NCI-H460 (cell line): ENCODE measurements around the gene ALG12. TPM values are rescaled to one million over a fixed set of nuclear protein-coding genes. Genes with fewer than 3 reads are reported as not detected.

Experiments used
- DNase-seq: peaks from one replicate; pipeline ENCODE4 v3.0.0-alpha.2; 2016; ENCODE audit warnings: low read depth; ENCODE audit errors: extremely low read depth
- total RNA-seq: library from RNA; depleted of rRNA; stranded (reverse); fragments of >200 nt; shearing (Covaris generic); gene quantifications from 2 replicates; pipeline ENCODE4 v1.2.3, GENCODE V29; 2014

ALG12 gene
- total RNA-seq, 1 experiment from 2014 or later: 10.7 TPM

GRCh38 chr22:49871482-49871881 is 46.8 kb downstream of the ALG12 start:
- no peak for DNase-seq

DNA sequence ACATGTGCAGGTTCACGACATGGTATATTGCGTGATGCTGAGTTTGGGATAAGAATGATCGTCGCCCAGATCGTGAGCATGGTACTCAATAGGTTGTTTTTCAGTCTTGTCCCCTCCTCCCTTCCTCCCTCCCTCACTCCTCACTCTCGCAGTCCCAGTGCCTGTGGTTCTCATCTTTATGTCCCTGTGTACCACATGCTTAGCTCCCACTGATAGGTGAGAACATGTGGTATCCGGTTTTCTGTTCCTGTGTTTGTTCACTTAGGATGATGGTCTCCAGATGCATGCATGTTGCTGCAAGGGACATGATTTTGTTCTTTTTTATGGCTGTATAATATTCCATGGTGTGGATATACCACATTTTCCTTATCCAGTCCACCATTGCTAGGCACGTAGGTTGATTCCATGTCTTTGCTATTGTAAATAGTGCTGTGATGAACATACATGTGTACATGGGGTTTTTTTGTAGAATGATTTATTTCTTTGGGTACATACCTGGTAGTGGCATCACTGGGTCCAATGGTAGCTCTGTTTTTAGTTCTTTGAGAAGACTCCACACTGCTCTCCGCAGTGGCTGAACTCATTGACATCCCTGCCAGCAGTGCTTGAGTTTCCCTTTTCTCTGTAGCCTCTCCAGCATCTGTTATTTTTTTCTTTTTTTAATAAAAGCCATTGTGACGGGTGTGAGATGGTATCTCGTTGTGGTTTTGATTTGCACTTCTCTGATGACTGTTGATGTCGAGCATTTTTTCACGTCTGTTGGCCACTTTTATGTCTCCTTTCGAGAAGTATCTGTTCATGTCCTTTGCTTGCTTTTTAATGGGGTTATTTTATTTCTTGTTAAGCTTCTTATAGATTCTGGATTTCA is 48.2 kb downstream of the ALG12 start:
- DNase-seq: no peak

- no peak for DNase-seq
Measured at GRCh38 chr22:49869086-49869830, 49.0 kb downstream of the ALG12 start.

GRCh38 chr22:49867303-49868265 is 50.7 kb downstream of the ALG12 start:
- DNase-seq: no peak

DNA sequence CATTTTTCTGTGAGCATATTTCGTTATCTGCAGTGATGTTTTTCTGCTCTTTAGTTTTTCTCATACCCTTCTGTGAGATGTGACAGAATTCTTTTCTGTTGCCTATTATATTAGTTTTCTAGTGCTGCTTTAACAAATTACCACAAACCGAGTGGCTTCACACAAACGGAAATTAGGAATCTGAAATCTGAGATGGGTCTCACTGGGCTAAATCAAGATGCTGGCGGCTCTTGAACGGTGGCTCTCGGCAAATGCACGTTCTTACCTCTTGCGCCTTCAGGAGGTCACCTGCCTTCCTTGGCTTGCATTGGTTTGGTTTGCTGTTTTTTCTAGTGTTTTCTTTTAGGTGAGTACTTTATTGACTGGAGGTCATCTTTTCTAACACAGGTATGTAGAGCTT is 51.6 kb downstream of the ALG12 start:
- no peak for DNase-seq

GRCh38 chr22:49866134-49866533 is 52.1 kb downstream of the ALG12 start:
- no peak for DNase-seq

DNA sequence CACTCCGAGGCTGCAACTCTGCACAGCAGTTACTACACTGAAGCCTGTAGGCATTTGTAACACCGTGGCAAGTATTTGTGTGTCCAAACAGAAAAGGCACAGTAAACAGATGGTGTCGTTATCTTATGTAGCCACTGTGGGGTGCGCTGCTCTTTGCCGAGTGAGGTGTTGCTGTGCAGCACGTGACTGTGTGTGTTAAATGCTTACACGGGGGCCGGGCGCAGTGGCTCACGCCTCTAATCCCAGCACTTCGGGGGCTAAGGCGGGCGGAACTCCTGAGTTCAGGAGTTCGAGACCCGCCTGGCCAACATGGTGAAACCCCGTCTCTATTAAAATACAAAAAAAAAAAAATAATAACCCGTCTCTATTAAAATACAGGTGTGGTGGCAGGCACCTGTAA is 53.1 kb downstream of the ALG12 start:
- no peak for DNase-seq

DNA sequence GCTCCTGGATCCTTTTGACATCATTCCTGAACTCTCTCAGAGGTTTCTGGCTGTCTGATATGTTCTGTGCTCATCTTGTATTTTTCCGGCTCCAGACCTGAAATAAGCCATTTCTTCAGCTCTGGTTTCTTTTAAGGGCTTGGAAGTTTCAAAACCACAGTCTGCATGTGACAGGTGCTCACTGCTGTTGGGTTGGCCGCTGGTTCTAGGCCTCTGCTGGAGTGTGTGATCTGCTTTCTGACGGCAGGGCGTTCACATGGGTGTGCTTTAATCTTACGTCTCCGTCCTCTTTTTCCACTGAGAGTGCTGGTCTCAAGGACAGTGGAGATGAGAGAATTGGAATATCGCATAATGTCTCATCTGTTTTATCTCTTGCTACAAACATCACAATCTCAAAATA is 54.3 kb downstream of the ALG12 start:
- DNase-seq: no peak

- DNase-seq: no peak
Measured at GRCh38 chr22:49862496-49862776, 55.8 kb downstream of the ALG12 start.

DNA sequence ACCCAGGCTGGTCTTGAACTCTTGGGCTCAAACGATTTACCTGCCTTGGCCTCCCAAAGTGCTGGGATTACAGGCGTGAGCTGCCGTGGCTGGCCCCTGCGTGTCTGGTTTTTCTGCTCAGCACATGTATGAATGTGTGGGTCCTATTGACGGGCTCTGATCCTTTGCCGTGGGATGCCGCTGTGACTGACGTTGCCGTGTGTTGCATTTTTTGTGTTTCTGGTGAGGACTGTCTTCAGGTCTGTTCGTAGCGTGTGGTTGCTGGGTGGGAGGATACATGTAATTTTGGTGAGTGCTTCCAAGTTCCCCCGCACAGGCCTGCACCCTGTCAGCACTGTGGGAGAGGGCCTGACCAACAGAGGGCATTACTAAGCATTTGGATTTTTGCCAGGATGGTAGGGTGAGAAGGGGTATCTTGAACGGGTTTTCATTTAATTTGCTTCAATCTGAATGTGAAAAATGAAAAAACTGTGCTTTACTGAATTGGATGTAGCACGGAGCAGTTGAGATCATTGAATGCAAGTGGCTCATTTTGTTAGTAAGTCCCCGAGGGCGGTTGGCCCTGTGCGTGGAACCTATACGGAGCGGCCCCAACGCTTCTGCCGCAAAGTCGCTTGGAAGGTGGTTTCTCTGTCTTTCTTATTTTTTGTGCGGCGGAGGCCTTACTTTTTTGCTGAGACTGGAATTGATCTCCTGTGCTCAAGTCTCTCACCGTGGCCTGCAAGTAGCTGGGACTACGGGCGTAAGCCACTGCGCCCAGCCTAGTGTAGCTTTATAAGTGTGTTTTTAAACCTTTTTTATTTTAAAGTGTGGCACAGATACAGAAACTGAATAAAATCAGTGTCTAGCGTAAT is 56.4 kb downstream of the ALG12 start:
- DNase-seq: no peak

GRCh38 chr22:49858827-49859226 is 59.4 kb downstream of the ALG12 start:
- no peak for DNase-seq

- no peak for DNase-seq
Measured at GRCh38 chr22:49856766-49857618, 61.2 kb downstream of the ALG12 start.

- DNase-seq: no peak
Measured at GRCh38 chr22:49856343-49856742, 61.9 kb downstream of the ALG12 start.

- no peak for DNase-seq
Measured at GRCh38 chr22:49855251-49855911, 62.9 kb downstream of the ALG12 start.

DNA sequence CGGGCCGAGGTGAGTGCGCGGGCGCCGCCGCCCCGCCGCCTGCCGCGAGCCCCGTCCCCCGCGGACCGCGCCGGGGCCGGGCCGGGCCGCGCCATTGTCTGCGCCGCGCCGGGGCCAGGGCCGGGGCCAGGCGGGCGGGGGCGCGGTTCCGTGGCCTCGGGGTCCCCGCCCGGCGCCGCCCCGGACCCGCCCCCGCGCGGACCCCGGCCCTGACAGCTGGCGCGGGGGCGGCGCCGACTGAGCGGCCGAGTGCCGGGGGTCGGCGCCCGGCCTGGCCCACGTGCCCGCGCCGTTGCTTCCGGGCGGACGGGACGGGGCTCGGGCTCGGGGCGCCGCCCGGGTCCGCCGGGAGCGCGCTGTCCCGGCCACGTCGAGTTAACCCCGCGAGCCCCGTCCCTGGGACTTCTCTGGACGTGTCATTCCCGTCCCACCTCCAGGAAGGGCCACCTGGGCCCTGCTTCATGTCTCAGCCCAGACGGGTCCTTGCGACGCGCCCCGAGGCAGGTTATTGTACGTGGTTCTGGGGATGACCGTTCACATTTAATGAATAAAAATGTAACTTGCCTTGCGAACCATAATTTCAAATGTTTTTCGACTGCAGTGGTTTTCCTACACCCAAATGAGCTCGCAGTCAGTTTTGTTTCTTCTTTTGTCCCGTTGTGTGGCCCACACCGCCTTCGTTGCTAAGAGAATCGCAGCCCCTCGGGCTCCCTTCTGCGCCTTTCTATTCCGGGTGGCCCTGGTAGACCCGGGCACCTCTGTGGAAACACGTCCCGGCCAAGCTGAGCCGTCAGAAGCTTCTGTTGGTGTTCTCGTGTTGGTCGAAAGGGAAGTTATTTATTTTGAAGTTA is 64.0 kb downstream of the ALG12 start:
- no peak for DNase-seq

DNA sequence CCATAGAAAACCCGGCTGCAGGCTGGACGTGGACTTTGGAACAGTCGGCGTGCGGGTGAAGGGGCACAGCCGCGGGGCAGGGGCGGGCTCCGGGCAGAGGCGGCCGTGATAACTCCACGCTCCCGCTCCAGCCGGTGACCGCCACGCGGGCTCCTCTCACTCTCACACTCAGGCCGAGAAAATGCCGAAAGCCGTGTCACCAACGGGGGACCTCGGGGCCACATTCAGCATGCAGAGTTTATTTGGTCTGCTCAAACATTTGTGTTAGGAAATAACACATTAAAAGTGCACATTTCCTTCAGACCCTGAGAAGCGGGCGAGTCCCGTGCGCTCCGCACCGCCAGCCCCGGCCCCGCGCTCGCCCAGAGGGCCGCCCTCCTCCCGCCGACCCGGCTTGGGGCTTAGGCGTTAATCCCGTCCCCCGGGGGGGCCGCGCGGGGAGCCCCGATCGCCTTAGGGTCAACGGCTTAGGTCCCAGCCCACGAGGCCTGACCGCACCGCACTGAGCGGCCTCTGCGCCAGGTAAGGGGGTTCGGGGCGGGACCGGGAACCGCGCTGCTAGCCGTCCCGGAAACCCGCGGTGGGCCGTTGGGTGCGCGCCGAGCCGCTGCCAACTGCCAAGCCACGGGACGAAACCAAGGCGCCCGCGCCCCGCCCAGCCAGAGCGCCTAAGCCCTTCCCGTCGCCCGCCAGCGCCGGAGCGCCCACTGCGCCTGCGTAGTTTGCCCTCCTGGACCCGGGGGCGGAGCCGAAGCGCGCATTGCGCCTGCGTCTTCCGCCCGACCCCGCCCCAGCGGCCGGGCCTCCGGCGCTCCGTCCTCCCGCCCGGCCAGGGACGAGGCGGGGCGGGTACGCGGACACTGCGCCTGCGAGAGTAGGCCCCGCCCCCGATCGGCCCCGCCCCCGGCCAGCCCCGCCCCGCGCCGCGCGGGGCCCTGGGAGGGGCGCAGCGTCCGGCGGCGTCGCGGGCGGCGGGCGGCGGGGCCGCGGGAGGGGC is 65.0 kb downstream of the ALG12 start, which contains the start of gene ZBED4:
Gene ZBED4, plus strand, starts transcription at position 947 of the 997 bp plus-strand sequence. CDS start 29,819 bp downstream, outside the sequence.
- DNase-seq: peak; percentile 95
